Mucosa of rectum (tissue), 2 donors: ENCODE data around the gene TMEM270.

ENCODE experiments used
- H3K27ac ChIP-seq, 2 donors: one replicate each; pipeline ENCODE4 v1.7.0; 2013; ENCODE audit warnings: inconsistent platforms in 2 of 2, low read depth in 2 of 2, low read length in 2 of 2
- H3K27me3 ChIP-seq, 2 donors: one replicate each; pipeline ENCODE4 v1.7.0; 2013; ENCODE audit warnings: low read length in 2 of 2; ENCODE audit not compliant: control insufficient read depth in 2 of 2, insufficient read depth in 2 of 2
- H3K36me3 ChIP-seq, 2 donors: one replicate each; pipeline ENCODE4 v1.7.0; 2013; ENCODE audit warnings: low read length in 2 of 2; ENCODE audit not compliant: control insufficient read depth in 2 of 2, insufficient read depth in 2 of 2
- H3K4me1 ChIP-seq, 2 donors: one replicate each; pipeline ENCODE4 v1.7.0; 2013; ENCODE audit warnings: low read length in 2 of 2, mild to moderate bottlenecking in 1 of 2; ENCODE audit not compliant: control insufficient read depth in 2 of 2, insufficient read depth in 2 of 2
- H3K4me3 ChIP-seq, 2 donors: one replicate each; pipeline ENCODE4 v1.7.0; 2013; ENCODE audit warnings: low read length in 2 of 2
- H3K9ac ChIP-seq, 2 donors: one replicate each; pipeline ENCODE4 v1.7.0; 2013; ENCODE audit warnings: low read length in 2 of 2, low read depth in 1 of 2, mild to moderate bottlenecking in 1 of 2
- H3K9me3 ChIP-seq, 2 donors: one replicate each; pipeline ENCODE4 v1.7.0; 2013; ENCODE audit warnings: low read length in 2 of 2; ENCODE audit not compliant: control insufficient read depth in 2 of 2
- donor health status: healthy.
- donor health status: Normal muscosa, but diverticular disease.

TMEM270 gene

DNA sequence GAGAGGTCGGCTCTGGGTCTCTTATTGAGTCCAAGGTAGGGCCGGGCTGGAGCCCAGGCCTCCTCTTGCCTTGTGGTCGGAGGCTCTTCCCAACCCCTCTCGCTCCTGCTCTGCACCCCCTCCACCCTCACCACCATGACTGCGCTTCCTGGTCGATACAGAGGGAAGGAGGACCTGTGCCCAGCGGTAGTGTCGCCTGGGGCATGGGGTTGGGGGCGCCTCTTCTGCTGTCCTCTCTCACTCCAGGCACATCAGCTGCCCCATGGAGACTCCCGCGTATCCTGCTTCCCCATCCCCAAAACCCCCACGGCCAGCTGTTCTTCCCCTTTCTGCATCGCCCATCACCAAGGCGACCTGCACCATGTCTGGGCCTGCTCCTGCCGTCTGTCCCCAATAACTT lies 44.4 kb downstream of the TMEM270 start:
- Histone ChIP-seq H3K4me1 (no peaks in the 10 kb centered on the region), H3K4me3 (no peak overlapping the region), H3K36me3 (no peaks in the 10 kb centered on the region), H3K27me3 (no peaks in the 10 kb centered on the region), H3K9me3 (no peaks in the 10 kb centered on the region), H3K27ac (no peak overlapping the region), H3K9ac (no peak overlapping the region)

DNA sequence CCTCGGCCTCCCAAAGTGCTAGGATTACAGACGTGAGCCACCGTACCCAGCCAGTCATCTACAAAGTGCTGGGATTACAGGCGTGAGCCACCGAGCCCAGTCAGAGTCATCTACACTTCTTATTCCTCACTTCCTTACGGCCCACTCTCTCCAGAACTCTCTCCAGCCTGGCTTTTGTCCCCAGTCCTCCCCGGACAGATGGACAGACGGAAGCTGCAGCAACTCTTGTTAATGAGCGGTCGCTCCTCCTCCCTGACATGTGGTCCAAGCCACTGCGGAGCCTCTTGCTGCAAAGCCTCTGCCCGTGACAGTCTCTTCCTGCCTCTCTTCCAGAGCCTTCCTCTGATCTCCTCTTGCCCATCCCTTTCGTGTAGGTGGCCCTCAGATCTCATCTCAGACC lies 45.9 kb downstream of the TMEM270 start:
- Histone ChIP-seq H3K9me3 (no peaks in the 10 kb centered on the region), H3K27ac (no peak overlapping the region)

DNA sequence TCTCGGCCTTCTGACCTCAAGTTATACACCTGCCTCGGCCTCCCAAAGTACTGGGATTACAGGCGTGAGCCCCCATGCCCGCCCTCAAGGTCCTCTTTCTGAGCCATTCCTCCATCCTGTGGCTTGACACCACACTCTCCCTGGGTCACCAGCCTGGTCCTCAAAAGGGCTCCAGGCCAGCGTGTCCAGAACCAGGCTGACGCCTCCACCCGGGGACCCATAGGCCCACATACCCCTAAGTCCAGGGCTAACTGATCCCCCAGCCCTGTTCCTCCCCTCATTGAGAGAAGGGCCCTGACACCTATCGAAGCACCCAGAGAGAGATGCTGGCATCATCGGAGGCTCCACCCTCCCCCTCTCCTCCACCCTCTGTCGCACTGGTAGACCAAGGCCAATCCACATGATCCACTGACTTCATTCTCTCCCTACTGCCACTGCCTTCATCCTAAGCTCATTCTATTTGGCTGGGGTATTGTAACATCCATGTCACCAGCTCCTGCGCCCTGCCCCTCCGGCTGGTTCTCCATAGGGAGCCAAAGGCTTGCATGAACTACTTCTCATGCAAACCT lies 46.7 kb downstream of the TMEM270 start:
- Histone ChIP-seq H3K36me3 (no peaks in the 10 kb centered on the region), H3K9ac (no peak overlapping the region), H3K4me3 (no peak overlapping the region), H3K27me3 (no peaks in the 10 kb centered on the region), H3K27ac (no peak overlapping the region), H3K9me3 (no peaks in the 10 kb centered on the region), H3K4me1 (no peaks in the 10 kb centered on the region)

More for the DNA sequence above, 45.9 kb downstream of the TMEM270 start:
- no peaks in the 10 kb centered on the region for H3K4me1 ChIP-seq
- no peak overlapping the region for H3K4me3 ChIP-seq
- no peaks in the 10 kb centered on the region for H3K27me3 ChIP-seq
- H3K9ac ChIP-seq: no peak overlapping the region
- H3K36me3 ChIP-seq: no peaks in the 10 kb centered on the region

DNA sequence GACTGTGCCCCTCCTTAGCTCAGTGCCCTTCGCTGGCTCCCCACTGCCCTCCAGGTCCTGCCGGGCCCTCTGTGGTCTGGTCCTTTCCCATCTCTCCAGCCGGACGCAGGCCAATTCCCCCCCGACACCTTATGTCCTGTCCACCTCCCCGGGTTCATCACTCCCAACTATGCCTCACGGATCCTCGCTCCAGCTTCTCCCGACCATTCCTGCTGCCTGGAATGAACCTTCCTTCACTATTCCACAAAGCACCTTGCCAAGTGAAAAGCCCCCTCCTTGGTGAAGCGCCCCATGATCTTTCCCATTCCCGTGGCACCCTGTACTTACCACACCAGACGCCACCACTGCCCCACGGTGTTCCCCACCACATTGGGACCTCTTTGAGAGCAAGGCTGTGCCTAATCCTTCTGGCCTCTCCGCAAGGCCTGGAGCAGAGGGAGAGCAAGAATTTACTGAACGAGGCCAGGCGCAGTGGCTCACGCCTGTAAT lies 47.2 kb downstream of the TMEM270 start:
- H3K9me3 ChIP-seq: no peaks in the 10 kb centered on the region
- no peaks in the 10 kb centered on the region for H3K36me3 ChIP-seq
- H3K27ac ChIP-seq: no peak overlapping the region
- no peak overlapping the region for H3K4me3 ChIP-seq
- no peaks in the 10 kb centered on the region for H3K27me3 ChIP-seq
- no peaks in the 10 kb centered on the region for H3K4me1 ChIP-seq
- no peak overlapping the region for H3K9ac ChIP-seq

DNA sequence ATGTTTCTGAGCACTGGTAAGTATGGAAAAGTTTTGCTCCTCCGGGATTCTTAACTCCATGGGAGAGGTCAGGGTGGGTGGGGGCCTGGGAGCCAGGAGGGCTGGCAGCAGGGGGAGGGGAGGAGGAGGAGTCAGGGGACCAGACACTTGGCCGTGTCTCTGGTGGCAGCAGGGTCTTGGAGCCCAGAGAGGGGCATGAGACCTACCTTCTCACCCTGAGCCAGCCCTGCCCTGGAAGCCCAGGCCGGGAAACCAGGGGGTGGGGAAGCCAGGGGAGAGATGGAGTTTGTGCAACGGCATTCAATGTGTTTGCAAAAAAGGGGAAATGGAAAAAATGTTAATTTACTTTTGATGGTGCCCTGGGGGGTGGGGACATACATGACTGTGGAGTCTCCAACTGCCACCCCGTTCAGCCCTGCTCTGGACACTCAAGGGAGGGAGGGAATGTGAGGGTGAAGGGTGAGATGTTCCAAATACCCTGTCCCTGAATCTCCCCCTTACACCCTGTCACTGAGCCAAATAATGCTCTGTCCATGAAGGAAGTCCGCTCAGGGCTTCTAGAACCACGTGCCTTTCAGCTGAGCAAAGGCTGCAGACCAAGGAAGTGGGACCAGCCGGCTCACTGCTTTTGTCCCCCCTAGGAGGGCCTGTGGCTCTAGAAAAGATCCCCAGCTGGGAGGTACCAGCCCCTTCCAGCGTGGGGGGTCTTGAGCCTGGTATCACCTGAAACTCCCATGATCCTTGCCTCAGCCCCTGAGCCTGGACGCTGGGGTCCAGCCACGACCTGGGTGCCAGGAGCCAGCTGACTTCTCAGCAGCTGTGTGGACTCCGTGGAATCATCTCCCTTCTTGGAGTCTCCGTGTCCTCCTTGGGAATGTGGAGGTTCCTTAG lies 48.3 kb downstream of the TMEM270 start:
- H3K27me3 ChIP-seq: no peaks in the 10 kb centered on the region
- H3K4me1 ChIP-seq: no peaks in the 10 kb centered on the region
- H3K36me3 ChIP-seq: no peaks in the 10 kb centered on the region
- H3K4me3 ChIP-seq: no peak overlapping the region
- H3K27ac ChIP-seq: no peak overlapping the region
- no peaks in the 10 kb centered on the region for H3K9me3 ChIP-seq
- H3K9ac ChIP-seq: no peak overlapping the region

DNA sequence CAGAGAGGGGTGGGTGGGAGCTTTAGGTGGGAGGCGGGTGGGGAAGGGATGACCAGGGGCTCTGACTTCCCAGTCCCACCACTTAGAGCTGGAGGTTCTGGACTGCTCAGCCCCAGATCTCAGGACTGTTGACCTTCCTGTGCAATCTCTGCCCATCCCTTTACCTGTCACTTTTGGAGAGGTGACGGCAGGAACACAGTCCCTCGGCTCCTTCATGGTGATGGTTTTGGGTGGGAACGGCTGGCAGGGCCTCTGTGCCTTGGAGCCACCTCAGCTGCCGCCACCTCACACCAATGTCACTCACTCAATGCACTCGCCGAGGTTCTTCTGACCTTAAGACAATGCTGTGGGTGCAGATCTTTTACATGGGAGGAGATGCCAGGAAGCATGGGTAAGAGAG lies 49.0 kb downstream of the TMEM270 start:
- no peak overlapping the region for H3K9ac ChIP-seq
- H3K27ac ChIP-seq: no peak overlapping the region
- H3K9me3 ChIP-seq: no peaks in the 10 kb centered on the region
- H3K4me1 ChIP-seq: no peaks in the 10 kb centered on the region
- H3K27me3 ChIP-seq: no peaks in the 10 kb centered on the region
- H3K4me3 ChIP-seq: no peak overlapping the region
- no peaks in the 10 kb centered on the region for H3K36me3 ChIP-seq

DNA sequence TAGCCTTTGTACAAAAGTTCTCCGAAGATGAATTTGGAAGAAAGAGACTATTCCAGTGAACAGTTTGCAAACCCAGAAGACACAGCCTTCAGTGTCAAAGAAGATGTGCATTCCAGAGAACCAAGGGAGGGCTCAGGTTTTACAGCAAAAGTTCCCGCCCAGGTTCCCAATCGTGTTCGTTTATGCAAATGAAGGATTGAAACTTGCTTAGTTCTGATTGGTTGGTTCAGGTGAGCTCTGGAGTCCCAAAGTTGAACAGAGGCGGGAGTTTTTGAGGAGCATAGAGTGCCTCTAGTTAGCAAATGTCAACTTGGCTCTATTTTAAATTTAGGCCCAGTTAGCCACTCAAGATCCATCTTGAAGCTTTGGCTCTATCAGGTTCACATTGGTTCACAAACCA lies 51.3 kb downstream of the TMEM270 start:
- no peaks in the 10 kb centered on the region for H3K4me1 ChIP-seq
- no peaks in the 10 kb centered on the region for H3K27me3 ChIP-seq
- no peak overlapping the region for H3K4me3 ChIP-seq
- no peaks in the 10 kb centered on the region for H3K36me3 ChIP-seq
- H3K27ac ChIP-seq: no peak overlapping the region
- no peaks in the 10 kb centered on the region for H3K9me3 ChIP-seq
- no peak overlapping the region for H3K9ac ChIP-seq
